ENCODE measurements around the gene CCDC186. TPM values are rescaled to one million over a fixed set of nuclear protein-coding genes. Genes with fewer than 3 reads are reported as not detected.

CCDC186 gene
- total RNA-seq, 6 experiments from 2014 or later, result 10.9 to 14.7 (median 12.6) TPM

DNA sequence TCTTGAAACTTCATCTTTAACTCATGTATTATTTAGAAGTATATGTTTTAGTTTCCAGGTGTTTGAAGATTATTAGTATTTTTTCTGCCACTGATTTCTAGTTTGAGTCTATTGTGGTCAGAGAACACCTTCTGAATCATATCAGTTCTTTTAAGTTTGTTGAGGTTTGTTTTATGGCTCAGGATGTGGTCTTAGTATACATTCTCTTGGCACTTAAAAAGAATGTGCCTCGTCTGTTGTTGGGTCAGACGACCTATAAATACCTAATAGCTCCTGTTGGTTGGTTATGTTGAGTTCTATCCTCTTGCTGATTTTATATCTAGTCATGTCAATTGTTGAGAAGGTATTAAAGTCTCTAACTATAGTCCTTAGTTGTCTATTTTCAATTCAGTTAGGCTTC, 21.1 kb upstream of the CCDC186 start:
- TF ChIP-seq, protein P1, sequence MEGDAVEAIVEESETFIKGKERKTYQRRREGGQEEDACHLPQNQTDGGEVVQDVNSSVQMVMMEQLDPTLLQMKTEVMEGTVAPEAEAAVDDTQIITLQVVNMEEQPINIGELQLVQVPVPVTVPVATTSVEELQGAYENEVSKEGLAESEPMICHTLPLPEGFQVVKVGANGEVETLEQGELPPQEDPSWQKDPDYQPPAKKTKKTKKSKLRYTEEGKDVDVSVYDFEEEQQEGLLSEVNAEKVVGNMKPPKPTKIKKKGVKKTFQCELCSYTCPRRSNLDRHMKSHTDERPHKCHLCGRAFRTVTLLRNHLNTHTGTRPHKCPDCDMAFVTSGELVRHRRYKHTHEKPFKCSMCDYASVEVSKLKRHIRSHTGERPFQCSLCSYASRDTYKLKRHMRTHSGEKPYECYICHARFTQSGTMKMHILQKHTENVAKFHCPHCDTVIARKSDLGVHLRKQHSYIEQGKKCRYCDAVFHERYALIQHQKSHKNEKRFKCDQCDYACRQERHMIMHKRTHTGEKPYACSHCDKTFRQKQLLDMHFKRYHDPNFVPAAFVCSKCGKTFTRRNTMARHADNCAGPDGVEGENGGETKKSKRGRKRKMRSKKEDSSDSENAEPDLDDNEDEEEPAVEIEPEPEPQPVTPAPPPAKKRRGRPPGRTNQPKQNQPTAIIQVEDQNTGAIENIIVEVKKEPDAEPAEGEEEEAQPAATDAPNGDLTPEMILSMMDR (IDR thresholded peaks at IDR 0.05), result no peak
- Mint-ChIP-seq H3K27ac (no peak overlapping the region), H3K36me3 (ENCODE audit: low read depth) (no peaks in the 10 kb centered on the region), H3K4me1 (ENCODE audit: low read depth) (no peaks in the 10 kb centered on the region), H3K9me3 (no peaks in the 10 kb centered on the region), H3K27me3 (ENCODE audit: insufficient read depth) (peaks cover 15% of the 10 kb centered on the region), H3K4me3 (no peak overlapping the region)
- DNase-seq, result no peak

DNA sequence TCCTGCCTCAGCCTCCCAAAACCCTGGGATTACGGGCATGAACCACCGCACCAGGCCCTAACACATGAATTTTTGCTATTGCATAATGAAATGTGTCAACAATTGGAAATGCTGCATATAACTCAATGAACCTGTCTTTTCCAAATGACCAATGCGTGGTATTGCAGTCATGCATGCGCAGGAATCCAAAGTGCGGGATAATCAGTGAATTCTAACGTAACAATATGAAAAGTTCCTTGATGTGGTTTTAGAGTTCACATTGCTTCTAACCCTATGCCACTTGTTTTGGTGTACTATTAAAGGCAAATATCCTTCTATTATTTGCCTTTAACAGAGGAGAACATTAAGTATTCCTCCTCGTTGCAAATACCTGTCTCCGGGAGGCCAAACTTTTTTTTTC, 15.7 kb upstream of the CCDC186 start:
- Mint-ChIP-seq H3K27ac (no peak overlapping the region), H3K27me3 (ENCODE audit: insufficient read depth) (peaks cover 14% of the 10 kb centered on the region), H3K4me3 (no peak overlapping the region), H3K4me1 (ENCODE audit: low read depth) (no peaks in the 10 kb centered on the region), H3K36me3 (ENCODE audit: low read depth) (no peaks in the 10 kb centered on the region), H3K9me3 (no peaks in the 10 kb centered on the region)
- TF ChIP-seq, protein P1 (IDR thresholded peaks at IDR 0.05), result no peak
- no peak for DNase-seq

DNA sequence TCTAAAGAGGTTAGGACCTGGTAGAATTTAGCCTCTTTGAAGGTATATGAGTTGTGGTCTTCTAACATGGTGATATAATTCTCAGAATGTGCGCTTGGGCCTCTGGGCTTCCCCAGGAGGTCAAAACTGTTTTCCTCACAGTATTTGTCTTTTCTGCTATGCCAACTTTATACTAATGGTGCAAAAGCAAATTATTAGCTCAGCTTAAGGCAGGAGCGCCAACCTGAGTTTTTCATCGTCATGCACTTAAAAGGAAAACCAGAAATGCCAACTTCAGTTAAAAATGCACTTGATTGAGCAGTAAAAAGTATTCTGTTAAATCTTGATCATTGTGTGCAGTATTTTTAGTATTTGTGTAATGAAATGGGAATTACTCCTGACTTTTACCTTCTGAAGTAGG, 14.9 kb upstream of the CCDC186 start:
- Mint-ChIP-seq H3K4me1 (ENCODE audit: low read depth) (no peaks in the 10 kb centered on the region), H3K4me3 (no peak overlapping the region), H3K36me3 (ENCODE audit: low read depth) (no peaks in the 10 kb centered on the region), H3K27ac (no peak overlapping the region), H3K9me3 (no peaks in the 10 kb centered on the region), H3K27me3 (ENCODE audit: insufficient read depth) (peaks cover 14% of the 10 kb centered on the region)
- TF ChIP-seq, protein P1 (IDR thresholded peaks at IDR 0.05), result no peak
- DNase-seq, result no peak

DNA sequence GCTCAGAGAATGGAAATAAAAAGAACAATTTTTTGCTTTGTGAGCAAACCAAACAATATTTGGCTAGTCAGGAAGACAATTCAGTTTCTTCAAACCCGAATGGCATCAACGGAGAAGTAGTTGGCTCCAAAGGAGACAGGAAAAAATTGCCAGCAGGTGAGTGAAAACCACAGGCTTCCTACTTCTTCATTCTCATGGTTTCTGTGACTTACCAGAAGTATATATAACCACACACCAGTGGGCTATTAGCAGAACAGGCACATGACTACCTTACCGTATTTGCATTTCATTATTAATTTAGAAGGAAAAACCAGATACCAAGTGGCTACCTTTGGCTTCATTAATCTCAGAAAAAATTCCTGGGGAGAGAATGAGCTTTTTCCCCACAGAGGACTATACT, 14.0 kb upstream of the CCDC186 start:
- Mint-ChIP-seq H3K36me3 (ENCODE audit: low read depth) (no peaks in the 10 kb centered on the region), H3K27ac (no peak overlapping the region), H3K27me3 (ENCODE audit: insufficient read depth) (peaks cover 14% of the 10 kb centered on the region), H3K4me1 (ENCODE audit: low read depth) (no peaks in the 10 kb centered on the region), H3K4me3 (no peak overlapping the region), H3K9me3 (no peaks in the 10 kb centered on the region)
- no peak for DNase-seq
- TF ChIP-seq, protein P1 (IDR thresholded peaks at IDR 0.05), result no peak

DNA sequence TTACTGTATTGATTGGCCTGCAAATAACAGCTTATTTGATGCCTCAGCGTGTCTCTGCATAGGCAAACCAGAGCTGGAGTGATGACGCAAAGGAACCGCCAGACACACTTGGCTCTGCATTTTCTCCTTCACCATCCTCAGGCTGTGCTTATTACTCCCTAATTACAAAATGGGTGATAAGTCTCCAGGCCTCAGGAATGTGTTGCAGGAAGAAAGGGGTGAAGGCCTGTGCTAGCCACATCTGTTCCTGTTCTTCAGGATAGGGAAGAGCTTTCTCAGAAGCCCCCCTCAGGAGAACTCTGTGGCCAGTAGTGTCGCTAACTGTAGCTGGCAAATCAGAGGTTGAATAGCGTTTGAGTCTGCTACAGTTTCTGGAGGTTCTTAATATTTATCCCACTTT, 10.3 kb upstream of the CCDC186 start:
- peaks cover 11% of the 10 kb centered on the region for H3K27me3 Mint-ChIP-seq (ENCODE audit: insufficient read depth)
- no peaks in the 10 kb centered on the region for H3K4me1 Mint-ChIP-seq (ENCODE audit: low read depth)
- H3K36me3 Mint-ChIP-seq (ENCODE audit: low read depth), result no peaks in the 10 kb centered on the region
- no peak for DNase-seq
- H3K9me3 Mint-ChIP-seq, result no peaks in the 10 kb centered on the region
- no peak overlapping the region for H3K27ac Mint-ChIP-seq
- TF ChIP-seq, protein P1 (IDR thresholded peaks at IDR 0.05), result no peak
- H3K4me3 Mint-ChIP-seq, result no peak overlapping the region

DNA sequence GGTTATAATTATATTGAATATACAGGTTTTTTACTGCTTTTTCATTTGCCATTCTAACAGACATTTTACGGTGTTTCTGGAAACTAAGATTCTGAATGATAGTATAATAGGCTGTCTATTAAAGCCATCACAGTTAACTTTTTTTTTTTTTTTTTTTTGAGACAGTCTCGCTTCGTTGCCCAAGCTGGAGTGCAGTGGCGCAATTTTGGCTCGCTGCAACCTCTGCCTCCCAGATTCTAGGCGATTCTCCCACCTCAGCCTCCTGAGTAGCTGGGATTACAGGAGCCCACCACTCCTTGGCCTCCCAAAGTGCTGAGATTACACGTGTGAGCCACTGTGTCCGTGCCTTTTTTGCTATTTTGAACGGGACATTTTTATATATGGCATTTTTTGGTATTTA, 9.6 kb upstream of the CCDC186 start:
- TF ChIP-seq, protein P1 (IDR thresholded peaks at IDR 0.05), result no peak
- no peak for DNase-seq
- Mint-ChIP-seq H3K27me3 (ENCODE audit: insufficient read depth) (peaks cover 13% of the 10 kb centered on the region), H3K9me3 (no peaks in the 10 kb centered on the region), H3K4me1 (ENCODE audit: low read depth) (no peaks in the 10 kb centered on the region), H3K27ac (no peak overlapping the region), H3K36me3 (ENCODE audit: low read depth) (no peaks in the 10 kb centered on the region), H3K4me3 (no peak overlapping the region)

Data from HFFc6 (cell line).